Caco-2 (cell line): ENCODE measurements around the gene RPE65. TPM values are rescaled to one million over a fixed set of nuclear protein-coding genes. Genes with fewer than 3 reads are reported as not detected.
"Not testable (repeated sequence)": the region's sequence is repeated elsewhere in the genome, so short reads cannot be mapped to it uniquely, and the experiment has no call there.

Experiments
- BruUV-seq: library from RNA; stranded (reverse); fragments of 400-500 nt; replicated peaks from 2 replicates; lab custom pipeline; 2021; lab: Mats Ljungman, UMichigan
- CTCF ChIA-PET: fragments of 300-600 bp; sonication (Branson Sonifier 250); formaldehyde crosslinking; loops from one replicate; lab custom pipeline; 2022; ENCODE audit warnings: antibody characterized with exemption; lab: Charles Lee
- POLR2A ChIA-PET: fragments of 300-600 bp; sonication (Branson Sonifier 250); formaldehyde crosslinking; loops from one replicate; lab custom pipeline; 2022; ENCODE audit warnings: antibody characterized with exemption; lab: Charles Lee
- DNase-seq, 2 experiments: peaks; one replicate each; pipeline versions ENCODE4 v3.0.0 to v3.0.0-alpha.2; 2020 to 2022
- H3K27me3 ChIP-seq: replicated peaks from 2 replicates; pipeline ENCODE4 v1.6.0; 2011; ENCODE audit warnings: low read length; ENCODE audit not compliant: control insufficient read depth, insufficient read depth
- H3K36me3 ChIP-seq: 2 replicates; pipeline ENCODE4 v1.5.1; 2011; ENCODE audit warnings: low read length; ENCODE audit not compliant: control insufficient read depth, insufficient read depth
- H3K4me1 ChIP-seq: fragments of 250-450 bp; sonication (Bioruptor Pico); 2 replicates; pipeline ENCODE4 v1.5.1; 2020; ENCODE audit warnings: mild to moderate bottlenecking
- H3K4me3 ChIP-seq: 2 replicates; pipeline ENCODE4 v1.5.1; 2011; ENCODE audit warnings: low read depth, mild to moderate bottlenecking, control low read depth, low read length
- H3K9me3 ChIP-seq: fragments of 250-450 bp; sonication (Bioruptor Pico); 2 replicates; pipeline ENCODE4 v1.5.1; 2020; ENCODE audit warnings: mild to moderate bottlenecking, moderate library complexity
- H3K27ac Mint-ChIP-seq: one replicate; pipeline ENCODE4 v1.8.0; 2022; ENCODE audit warnings: mixed read lengths; ENCODE audit not compliant: unreplicated experiment
- H3K27me3 Mint-ChIP-seq: one replicate; pipeline ENCODE4 v1.8.0; 2022; ENCODE audit warnings: mixed read lengths; ENCODE audit not compliant: insufficient read depth, unreplicated experiment
- H3K36me3 Mint-ChIP-seq: one replicate; pipeline ENCODE4 v1.8.0; 2022; ENCODE audit warnings: mild to moderate bottlenecking, mixed read lengths; ENCODE audit not compliant: insufficient read depth, unreplicated experiment
- H3K4me1 Mint-ChIP-seq: one replicate; pipeline ENCODE4 v1.8.0; 2022; ENCODE audit warnings: low read depth, mixed read lengths; ENCODE audit not compliant: unreplicated experiment
- H3K4me3 Mint-ChIP-seq: one replicate; pipeline ENCODE4 v1.8.0; 2022; ENCODE audit warnings: mild to moderate bottlenecking, moderate library complexity, mixed read lengths; ENCODE audit not compliant: unreplicated experiment
- H3K9me3 Mint-ChIP-seq: one replicate; pipeline ENCODE4 v1.8.0; 2022; ENCODE audit warnings: mixed read lengths; ENCODE audit not compliant: unreplicated experiment
- CTCF ChIP-seq, 2 experiments: fragments of 200-600 bp in 1 of 2; IDR thresholded peaks; 1 replicate in 1 of 2; 2 replicates in 1 of 2; pipeline versions ENCODE4 v1.5.1 to v1.8.0; 2011 to 2022; ENCODE audit warnings: antibody characterized with exemption in 1 of 2, control low read depth in 1 of 2, inconsistent platforms in 1 of 2, low read depth in 1 of 2, low read length in 1 of 2, mild to moderate bottlenecking in 1 of 2, moderate library complexity in 1 of 2; ENCODE audit not compliant: insufficient read depth in 1 of 2, severe bottlenecking in 1 of 2, unreplicated experiment in 1 of 2
- intact Hi-C: fragments of 100-400 bp; cut with micrococcal nuclease; formaldehyde crosslinking; loops from one replicate; pipeline ENCODE4 v1.10.0; 2022; ENCODE audit not compliant: unreplicated experiment
- total RNA-seq: library from RNA; stranded (reverse); gene quantifications from 2 replicates; pipeline ENCODE4 v1.2.3, GENCODE V29; 2022

The RPE65 gene
- total RNA-seq, 1 experiment from 2014 or later = not detected

GRCh38 chr1:68421350-68421749 is 28.4 kb downstream of the RPE65 start:
- Mint-ChIP-seq H3K36me3 (no peaks in the 10 kb centered on the region), H3K27ac (no peak overlapping the region), H3K4me1 (no peaks in the 10 kb centered on the region), H3K4me3 (no peak overlapping the region), H3K27me3 (peaks cover 13% of the 10 kb centered on the region), H3K9me3 (no peaks in the 10 kb centered on the region)
- CTCF ChIA-PET = no interaction called here
- Histone ChIP-seq H3K36me3 (no peaks in the 10 kb centered on the region), H3K4me3 (no peak overlapping the region), H3K9me3 (no peaks in the 10 kb centered on the region), H3K27me3 (no peaks in the 10 kb centered on the region), H3K4me1 (no peaks in the 10 kb centered on the region)
- no peak for DNase-seq
- TF ChIP-seq CTCF (IDR thresholded peaks at IDR 0.05; ENCODE audit: insufficient read depth in 1 of 2, low read depth in 1 of 2, low read length in 1 of 2, severe bottlenecking in 1 of 2, unreplicated experiment in 1 of 2) = no peak
- POLR2A ChIA-PET = no interaction called here
- intact Hi-C loops = no loop called here
- no TSS peak for BruUV-seq

GRCh38 chr1:68409426-68409825 is 40.3 kb downstream of the RPE65 start:
- no peak overlapping the region for H3K4me3 ChIP-seq
- Mint-ChIP-seq H3K36me3 (no peaks in the 10 kb centered on the region), H3K9me3 (no peaks in the 10 kb centered on the region), H3K27me3 (peaks cover 16% of the 10 kb centered on the region), H3K4me3 (no peak overlapping the region), H3K4me1 (no peaks in the 10 kb centered on the region), H3K27ac (no peak overlapping the region)
- no peaks in the 10 kb centered on the region for H3K4me1 ChIP-seq
- ChIA-PET CTCF (no interaction called here), POLR2A (no interaction called here)
- no TSS peak for BruUV-seq
- H3K27me3 ChIP-seq = no peaks in the 10 kb centered on the region
- no peak for DNase-seq
- no peak for TF ChIP-seq CTCF (IDR thresholded peaks at IDR 0.05; ENCODE audit: insufficient read depth in 1 of 2, low read depth in 1 of 2, low read length in 1 of 2, severe bottlenecking in 1 of 2, unreplicated experiment in 1 of 2)
- H3K36me3 ChIP-seq = no peaks in the 10 kb centered on the region
- intact Hi-C loops = no loop called here
- no peaks in the 10 kb centered on the region for H3K9me3 ChIP-seq

GRCh38 chr1:68401506-68401905 is 48.2 kb downstream of the RPE65 start:
- CTCF ChIA-PET = no interaction called here
- TF ChIP-seq CTCF (IDR thresholded peaks at IDR 0.05; ENCODE audit: insufficient read depth in 1 of 2, low read depth in 1 of 2, low read length in 1 of 2, severe bottlenecking in 1 of 2, unreplicated experiment in 1 of 2) = no peak
- Mint-ChIP-seq H3K27me3 (peaks cover 11% of the 10 kb centered on the region), H3K4me3 (no peak overlapping the region), H3K36me3 (no peaks in the 10 kb centered on the region), H3K27ac (no peak overlapping the region), H3K4me1 (no peaks in the 10 kb centered on the region), H3K9me3 (no peaks in the 10 kb centered on the region)
- intact Hi-C loops = no loop called here
- H3K27me3 ChIP-seq = no peaks in the 10 kb centered on the region
- no peak overlapping the region for H3K4me3 ChIP-seq
- no TSS peak for BruUV-seq
- no peak for DNase-seq
- POLR2A ChIA-PET = no interaction called here
- no peaks in the 10 kb centered on the region for H3K36me3 ChIP-seq
- H3K4me1 ChIP-seq = no peaks in the 10 kb centered on the region
- H3K9me3 ChIP-seq = no peaks in the 10 kb centered on the region

GRCh38 chr1:68395575-68395974 is 54.2 kb downstream of the RPE65 start:
- H3K9me3 ChIP-seq, BruUV-seq, H3K4me1 Mint-ChIP-seq, H3K27ac Mint-ChIP-seq, intact Hi-C loops, H3K4me1 ChIP-seq, H3K36me3 Mint-ChIP-seq, H3K4me3 ChIP-seq, CTCF ChIA-PET, H3K27me3 Mint-ChIP-seq, H3K36me3 ChIP-seq, H3K27me3 ChIP-seq, DNase-seq, H3K9me3 Mint-ChIP-seq, POLR2A ChIA-PET, H3K4me3 Mint-ChIP-seq: not testable (repeated sequence)

GRCh38 chr1:68392474-68392873 is 57.3 kb downstream of the RPE65 start:
- CTCF ChIA-PET, H3K27ac Mint-ChIP-seq, H3K4me1 Mint-ChIP-seq, H3K4me3 ChIP-seq, H3K27me3 Mint-ChIP-seq, intact Hi-C loops, H3K9me3 ChIP-seq, H3K4me3 Mint-ChIP-seq, POLR2A ChIA-PET, DNase-seq, H3K36me3 ChIP-seq, H3K27me3 ChIP-seq, H3K9me3 Mint-ChIP-seq, H3K36me3 Mint-ChIP-seq, BruUV-seq, H3K4me1 ChIP-seq: not testable (repeated sequence)
